DMS153 (cell line): ENCODE data around the gene DTNB.
"Not testable (repeated sequence)": the region's sequence is repeated elsewhere in the genome, so short reads cannot be mapped to it uniquely, and the experiment has no call there.

Source experiments
- DNase-seq: peaks from one replicate; lab custom pipeline; 2025; lab: John Stamatoyannopoulos, UW

The DTNB gene

GRCh38 chr2:25587361-25587760 is 86.0 kb downstream of the DTNB start:
- no peak for DNase-seq

- no peak for DNase-seq
Measured at GRCh38 chr2:25586726-25587144, 86.6 kb downstream of the DTNB start.

DNA sequence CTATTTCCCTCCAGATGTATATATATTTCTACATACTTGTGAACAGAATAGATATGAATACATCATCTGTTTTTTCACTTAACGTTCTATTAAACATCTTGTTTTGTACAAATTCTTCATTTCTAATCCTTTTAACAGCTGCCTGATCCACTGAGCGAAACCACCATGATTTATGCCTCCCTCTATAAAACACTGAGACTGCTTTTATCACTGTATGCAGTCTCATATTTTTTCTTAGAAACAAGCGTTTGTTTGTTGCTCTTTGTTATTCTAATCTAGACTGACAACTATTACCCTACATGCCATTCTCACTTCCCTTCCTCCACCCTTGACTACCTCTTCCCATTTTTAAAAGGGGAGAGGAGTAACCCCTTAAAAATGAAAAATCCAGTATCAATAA is 88.2 kb downstream of the DTNB start:
- DNase-seq, result no peak

GRCh38 chr2:25582077-25582830 is 91.1 kb downstream of the DTNB start:
- DNase-seq, result no peak

- DNase-seq, result no peak
Measured at GRCh38 chr2:25576596-25576995, 96.8 kb downstream of the DTNB start.

GRCh38 chr2:25572638-25573037 is 100.7 kb downstream of the DTNB start:
- no peak for DNase-seq

DNA sequence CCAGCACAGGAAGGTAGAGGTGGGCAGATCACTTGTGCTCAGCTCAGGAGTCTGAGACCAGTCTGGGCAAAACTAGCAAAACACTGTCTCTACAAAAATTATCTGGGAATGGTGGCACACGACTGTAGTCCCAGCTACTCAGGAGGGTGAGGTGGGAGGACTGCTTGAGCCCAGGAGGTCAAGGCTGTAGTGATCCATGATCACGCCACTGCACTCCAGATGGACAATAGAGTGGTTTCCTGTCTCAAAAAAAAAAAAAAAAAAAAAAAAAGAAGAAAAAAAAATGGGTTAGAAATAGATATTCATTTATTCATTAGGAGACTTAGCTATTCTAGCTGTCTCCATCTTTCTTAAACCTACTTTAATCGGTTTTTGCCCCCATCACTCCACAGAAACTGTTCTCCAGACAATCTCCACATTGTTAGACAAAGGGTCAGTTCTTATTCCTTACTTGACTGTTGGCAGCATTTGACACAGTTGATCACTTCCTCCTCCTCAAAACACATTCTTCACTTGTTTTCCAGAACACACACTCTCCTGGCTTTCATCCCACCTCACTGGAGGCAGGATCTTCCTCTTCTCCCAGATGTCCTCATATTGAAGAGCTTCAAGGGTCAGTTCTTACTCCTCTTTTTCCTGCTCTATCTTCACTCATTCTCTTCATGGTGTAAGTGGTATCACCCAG is 103.1 kb downstream of the DTNB start:
- no peak for DNase-seq

DNA sequence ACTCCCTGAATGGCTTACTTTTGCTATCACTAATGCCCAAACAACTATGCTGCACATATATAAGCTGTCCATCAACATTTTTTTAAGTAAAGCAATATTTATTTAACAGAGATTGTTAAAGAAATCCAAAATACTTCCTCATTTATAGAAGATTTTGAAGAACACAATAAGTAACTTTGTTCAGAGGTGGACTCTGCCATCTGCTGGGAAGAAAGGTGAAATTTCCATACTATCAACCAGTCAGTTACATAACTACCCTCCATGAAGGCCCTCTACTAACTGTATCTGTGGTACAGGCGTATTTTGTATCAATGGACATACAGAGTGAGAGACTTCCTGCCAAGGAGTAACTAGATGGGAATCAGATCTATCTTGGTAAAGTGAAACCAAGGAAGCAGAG is 106.0 kb downstream of the DTNB start:
- DNase-seq, result peak; percentile 21

- no peak for DNase-seq
Measured at GRCh38 chr2:25566694-25567093, 106.7 kb downstream of the DTNB start.

DNA sequence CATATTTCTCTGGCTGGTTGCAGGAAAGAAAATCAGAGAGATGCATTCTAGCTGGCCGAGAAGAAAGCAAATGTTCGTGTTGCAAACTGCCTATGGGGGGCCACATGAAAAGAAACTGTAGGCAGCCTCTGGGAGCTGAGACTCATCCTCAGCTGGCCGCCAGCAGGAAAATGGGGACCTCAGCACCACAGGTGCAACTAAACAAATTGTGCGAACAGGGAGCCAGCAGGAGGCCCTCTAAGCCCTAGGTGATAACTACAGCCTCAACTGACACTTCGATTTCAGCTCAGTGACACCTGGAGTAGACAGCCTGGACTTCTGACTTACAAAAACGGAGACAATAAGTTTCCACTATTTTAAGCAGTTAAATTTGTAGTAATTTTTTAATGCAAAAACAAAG is 107.3 kb downstream of the DTNB start:
- DNase-seq, result no peak

GRCh38 chr2:25561136-25561850 is 112.1 kb downstream of the DTNB start:
- no peak for DNase-seq

DNA sequence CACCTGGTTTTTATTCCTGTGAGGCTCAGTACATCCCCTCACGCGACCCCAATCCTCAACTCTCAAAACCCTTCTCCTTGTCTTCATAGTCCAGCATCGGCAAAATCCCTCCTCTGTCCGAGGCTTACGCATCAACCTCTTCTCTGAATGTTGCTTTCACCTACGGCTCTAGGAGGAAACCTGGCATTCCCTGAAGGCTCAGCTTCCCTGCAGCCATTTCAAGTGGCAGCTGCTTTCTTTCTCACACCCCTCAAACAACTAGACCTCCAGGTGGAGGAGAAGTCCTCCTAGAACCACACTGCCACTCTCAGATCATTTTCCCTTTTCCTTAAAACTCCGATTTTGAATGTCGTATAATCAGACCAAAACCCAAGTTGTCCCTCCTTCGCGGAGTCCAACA is 114.2 kb downstream of the DTNB start:
- no peak for DNase-seq

GRCh38 chr2:25558262-25558661 is 115.1 kb downstream of the DTNB start:
- no peak for DNase-seq

DNA sequence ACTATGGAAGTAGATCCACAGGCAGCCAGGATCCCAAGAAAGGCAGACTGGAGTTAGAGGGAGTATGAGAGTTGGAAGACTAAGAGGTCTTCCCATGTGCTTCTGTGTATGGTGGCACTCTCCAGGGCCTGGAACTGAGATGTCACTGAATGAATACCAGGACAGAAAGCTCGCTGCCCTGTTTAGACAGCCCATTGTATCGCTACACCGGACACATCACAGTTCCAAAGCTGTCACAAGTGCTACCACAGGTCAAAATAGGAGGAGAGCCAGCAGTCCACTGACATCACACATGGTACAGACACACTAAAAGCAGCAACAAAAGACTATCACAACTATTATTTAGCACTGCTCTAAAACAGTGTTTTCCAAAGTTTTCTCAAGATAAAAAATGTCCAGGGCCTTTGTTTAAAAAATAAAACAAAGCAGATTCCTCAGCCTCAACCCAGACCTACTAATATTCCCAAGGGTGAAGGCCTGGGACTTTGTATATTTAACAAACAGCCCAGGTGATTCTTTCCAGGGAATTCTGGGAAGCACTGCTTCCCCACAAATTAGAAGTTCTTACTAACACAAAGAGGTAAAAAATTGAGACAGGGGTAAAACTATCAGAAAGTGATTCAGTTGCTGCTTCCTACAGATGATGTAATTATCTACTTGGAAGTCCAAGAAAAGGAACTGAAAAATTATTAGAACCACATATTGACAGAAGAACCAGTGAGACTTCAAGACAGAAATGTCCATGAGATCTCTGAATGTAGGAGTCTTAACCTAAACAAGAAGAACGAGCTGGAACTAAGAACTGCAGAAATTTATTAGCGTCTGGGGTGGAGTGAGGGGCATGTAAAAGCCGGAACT is 116.0 kb downstream of the DTNB start:
- DNase-seq, result no peak

- no peak for DNase-seq
Measured at GRCh38 chr2:25552318-25552717, 121.1 kb downstream of the DTNB start.

DNA sequence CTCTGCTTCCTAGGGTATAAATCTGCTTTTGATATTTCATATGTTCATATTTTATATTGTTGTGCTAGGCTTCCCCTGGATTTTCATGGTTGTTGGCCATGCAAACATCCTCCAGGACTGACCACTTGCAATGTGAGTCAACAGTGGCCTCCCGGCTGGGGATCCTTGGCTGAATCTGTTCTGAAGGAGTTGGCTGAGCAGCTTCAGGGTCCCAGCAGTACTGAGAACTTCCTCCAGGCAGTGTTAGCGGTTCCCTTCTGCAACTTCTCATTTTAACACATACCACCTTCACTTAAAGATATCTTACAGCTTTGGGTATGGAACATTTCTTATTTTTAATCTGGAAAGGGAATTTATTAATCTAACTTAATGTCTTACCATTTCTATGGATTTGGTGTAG is 122.1 kb downstream of the DTNB start:
- no peak for DNase-seq

- not testable (repeated sequence) for DNase-seq
Measured at GRCh38 chr2:25549571-25549970, 123.8 kb downstream of the DTNB start.

DNA sequence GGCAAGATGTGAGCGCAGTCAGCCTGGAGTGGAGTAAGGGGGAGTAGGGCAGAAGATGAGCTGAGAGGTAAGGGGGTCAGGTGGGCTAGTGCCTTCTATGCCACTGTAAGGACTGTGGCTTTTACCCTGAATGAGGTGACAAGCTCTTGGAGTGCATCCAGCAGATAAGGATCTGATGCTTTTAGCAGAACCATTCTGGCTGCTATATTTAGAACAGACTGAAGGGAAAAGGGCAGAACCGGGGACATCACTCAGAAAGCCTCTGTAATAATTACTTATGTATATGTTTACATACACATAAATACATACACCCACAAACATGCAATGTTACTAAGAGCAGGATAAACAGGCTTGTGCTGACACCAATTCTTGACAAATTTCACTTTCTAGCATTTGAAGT is 124.8 kb downstream of the DTNB start:
- DNase-seq, result no peak

DNA sequence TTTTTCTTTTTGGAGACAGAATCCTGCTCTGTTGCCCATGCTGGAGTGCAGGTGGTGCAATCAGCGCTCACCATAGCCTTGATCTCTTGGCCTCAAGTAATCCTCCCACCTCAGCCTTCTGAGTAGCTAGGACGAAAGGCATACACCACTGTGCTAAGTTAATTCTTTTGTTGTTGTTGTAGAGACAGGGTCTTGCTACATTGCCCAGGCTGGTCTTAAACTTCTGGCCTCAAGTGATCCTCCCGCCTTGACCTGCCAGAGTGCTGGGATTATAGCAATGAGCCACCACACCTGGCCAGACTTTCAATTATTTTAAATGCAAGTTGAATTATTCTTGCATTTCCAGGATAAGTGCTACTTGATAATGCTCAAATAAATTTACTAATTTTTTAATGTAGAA is 126.5 kb downstream of the DTNB start:
- DNase-seq, result no peak

DNA sequence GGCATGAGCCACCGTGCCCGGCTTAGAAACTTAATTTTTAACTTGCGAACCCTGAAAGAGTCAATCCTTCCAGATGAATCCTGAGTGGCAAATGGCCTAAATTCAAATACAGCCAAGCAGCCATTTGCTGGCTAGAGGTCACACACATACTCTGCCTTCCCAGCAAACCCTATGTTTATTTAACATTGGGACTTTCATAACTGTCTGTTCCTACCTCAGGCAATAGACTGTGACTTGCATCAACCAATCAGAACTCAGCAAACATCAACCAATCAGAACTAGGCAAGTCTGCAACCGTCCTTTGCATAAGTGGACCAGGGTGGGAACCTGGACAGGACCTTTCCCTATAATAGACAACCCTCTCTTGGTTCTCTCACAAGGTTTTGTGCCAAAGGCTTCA is 127.5 kb downstream of the DTNB start:
- no peak for DNase-seq

- DNase-seq, result no peak
Measured at GRCh38 chr2:25544445-25544844, 128.9 kb downstream of the DTNB start.

DNA sequence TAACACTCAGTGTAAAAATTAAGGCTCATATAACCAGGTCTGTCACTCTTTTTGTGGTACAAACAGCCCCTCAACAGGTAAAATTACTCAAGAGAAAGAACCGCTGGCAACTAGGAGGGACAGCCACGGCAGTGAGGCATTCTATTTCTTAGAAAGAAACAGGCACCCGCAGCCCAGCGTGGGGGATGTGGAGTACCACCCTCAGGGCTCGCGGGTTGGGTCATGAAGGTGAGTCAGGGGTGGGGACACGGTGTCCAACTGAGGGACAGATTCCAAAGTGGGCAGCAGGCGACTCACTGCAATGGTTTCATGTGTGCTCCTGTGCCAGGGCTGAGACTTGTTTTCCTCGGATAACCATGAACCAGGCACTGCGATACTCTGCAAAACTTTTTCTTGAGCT is 129.4 kb downstream of the DTNB start:
- no peak for DNase-seq
